Endothelial cell of umbilical vein (primary cell): ENCODE results near the gene ESYT3.

Experiments
- CTCF ChIP-seq, 2 donors: IDR thresholded peaks; 1 replicate in 1 of 2; 2 replicates in 1 of 2; pipeline ENCODE4 v1.5.1; 2011; ENCODE audit warnings: low read length in 2 of 2, mild to moderate bottlenecking in 2 of 2, moderate library complexity in 2 of 2, control low read depth in 1 of 2, inconsistent platforms in 1 of 2, low read depth in 1 of 2; ENCODE audit not compliant: insufficient read depth in 1 of 2; ENCODE audit errors: extremely low read depth in 1 of 2
- EZH2 ChIP-seq: IDR thresholded peaks from 2 replicates; pipeline ENCODE4 v1.6.1; 2012; ENCODE audit warnings: borderline replicate concordance, low read depth, mild to moderate bottlenecking, moderate library complexity, low read length, inconsistent platforms; ENCODE audit not compliant: severe bottlenecking
- FOS ChIP-seq: IDR thresholded peaks from 2 replicates; pipeline ENCODE4 v1.6.1; 2011; ENCODE audit warnings: mild to moderate bottlenecking, low read length, moderate library complexity, borderline replicate concordance; ENCODE audit not compliant: insufficient read depth
- JUN ChIP-seq: IDR thresholded peaks from 2 replicates; pipeline ENCODE4 v1.6.1; 2011; ENCODE audit warnings: borderline replicate concordance, low read depth; ENCODE audit not compliant: insufficient read length, insufficient read depth
- POLR2A ChIP-seq: IDR thresholded peaks from 2 replicates; pipeline ENCODE4 v1.6.1; 2012; ENCODE audit warnings: low read depth, mild to moderate bottlenecking, control low read depth, low read length

DNA sequence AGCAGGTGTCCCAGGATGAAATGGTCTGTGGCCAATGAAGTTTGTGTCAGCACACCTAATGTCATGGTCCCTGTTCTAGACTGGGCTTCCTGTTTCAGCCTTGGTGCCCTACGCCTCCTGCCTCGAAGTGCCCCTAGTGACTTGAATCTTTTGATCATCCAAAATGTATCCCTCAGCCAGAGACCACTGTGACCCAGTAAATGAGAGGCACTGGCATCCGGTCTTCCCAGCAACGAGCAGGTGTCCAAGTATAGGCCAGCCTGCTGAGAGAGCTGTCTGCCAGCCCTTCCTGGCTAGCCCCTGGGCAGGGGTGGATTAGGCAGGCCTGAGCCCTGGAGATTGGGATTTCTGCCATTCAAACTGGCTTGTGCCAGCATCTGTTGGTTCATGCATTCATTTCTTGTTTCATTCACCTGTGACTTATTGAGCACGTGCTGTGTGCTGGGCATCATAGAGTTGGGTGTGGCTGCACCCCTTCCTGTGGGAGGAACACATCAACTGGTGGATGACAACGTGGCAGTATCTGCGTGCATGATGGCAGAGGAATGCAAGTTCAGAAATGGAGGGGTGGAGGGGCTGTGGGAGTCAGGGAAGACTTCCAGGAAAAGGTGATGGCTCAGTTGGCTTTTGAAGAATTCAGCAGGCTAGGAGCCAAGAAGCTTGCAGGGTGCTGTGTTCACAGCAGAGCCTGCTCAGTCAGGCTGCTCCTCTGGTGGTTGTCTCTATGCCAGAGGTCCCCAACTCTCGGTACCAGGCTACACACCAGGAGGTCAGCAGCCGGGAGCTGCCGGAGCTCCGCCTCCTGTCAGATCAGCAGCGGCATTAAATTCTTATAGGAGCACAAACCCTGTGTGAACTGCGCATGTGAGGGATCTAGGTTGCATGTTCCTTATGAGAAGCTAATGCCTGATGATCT lies 21.6 kb downstream of the ESYT3 start:
- TF ChIP-seq FOS (no peak), POLR2A (no peak), CTCF (IDR thresholded peaks at IDR 0.05; ENCODE audit: extremely low read depth in 1 of 2, insufficient read depth in 1 of 2, low read depth in 1 of 2, low read length in 2 of 2) (no peak), JUN (no peak), EZH2 (no peak)
